ENCODE measurements around the gene KIF25. TPM values are rescaled to one million over a fixed set of nuclear protein-coding genes. Genes with fewer than 3 reads are reported as not detected.

The KIF25 gene
- total and polyA plus RNA-seq, 2 donors, result 0.80 to 1.5 TPM

DNA sequence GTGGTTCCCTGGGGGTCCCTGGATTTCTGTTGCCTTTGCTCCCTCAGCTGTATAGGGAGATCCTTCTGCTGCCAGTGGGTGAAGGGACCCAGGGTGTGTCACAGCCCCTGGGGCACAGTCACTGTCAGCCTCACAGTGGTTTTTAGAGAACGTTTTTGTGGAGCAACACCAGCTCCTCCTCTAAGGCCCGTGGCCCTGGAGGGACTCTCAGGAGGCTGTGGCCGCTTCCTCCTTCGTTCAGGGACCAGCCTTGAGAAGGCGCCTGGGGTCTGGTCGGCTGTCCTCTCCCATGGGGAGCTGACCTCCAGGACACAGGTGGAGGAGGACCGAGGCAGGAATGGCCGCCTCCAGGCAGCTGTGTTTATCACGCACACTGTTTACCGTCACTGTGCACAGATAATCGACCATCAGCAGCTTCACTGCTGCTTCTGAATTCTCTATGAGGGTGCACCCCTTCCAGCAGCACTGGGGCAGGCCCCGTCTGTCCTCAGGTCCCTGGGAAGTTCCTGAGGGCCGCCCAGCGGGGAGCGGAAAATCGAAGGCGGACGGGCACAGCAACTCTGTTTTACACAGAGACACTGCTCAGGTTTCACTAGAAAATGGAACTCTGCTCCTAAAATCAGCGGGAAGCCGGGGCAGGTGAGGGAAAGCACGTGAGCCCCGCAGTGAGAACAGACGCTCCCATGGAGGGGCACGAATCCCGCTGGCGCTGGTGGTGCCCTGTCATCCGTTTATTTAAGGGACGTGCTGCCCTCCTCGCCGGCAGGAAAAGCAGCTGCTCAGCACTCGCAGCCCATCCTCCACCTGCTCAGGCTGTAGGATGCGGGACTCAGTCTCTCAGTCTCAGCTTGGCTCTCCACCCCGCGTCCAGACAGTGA, 92.0 kb downstream of the KIF25 start:
- Histone ChIP-seq H3K36me3 (ENCODE audit: control insufficient read depth in 2 of 2, insufficient read depth in 2 of 2, low read length in 1 of 2) (no peaks in the 10 kb centered on the region), H3K4me1 (ENCODE audit: control insufficient read depth in 2 of 2, insufficient read depth in 2 of 2, low read length in 2 of 2) (no peaks in the 10 kb centered on the region), H3K4me3 (ENCODE audit: low read length in 2 of 2) (no peak overlapping the region), H3K27ac (ENCODE audit: low read depth in 1 of 2, low read length in 1 of 2) (no peak overlapping the region), H3K9me3 (ENCODE audit: control insufficient read depth in 2 of 2, insufficient read depth in 1 of 2, low read length in 1 of 2) (peaks cover 0 to 9% of the 10 kb centered on the region in 2 donors), H3K27me3 (ENCODE audit: control insufficient read depth in 2 of 2, insufficient read depth in 1 of 2, low read length in 1 of 2) (no peaks in the 10 kb centered on the region)
- 84% methylated on average over 34 of the region's 34 CpGs for WGBS
- no peak for DNase-seq (ENCODE audit: low read depth in 6 of 9, low spot score in 9 of 9)

DNA sequence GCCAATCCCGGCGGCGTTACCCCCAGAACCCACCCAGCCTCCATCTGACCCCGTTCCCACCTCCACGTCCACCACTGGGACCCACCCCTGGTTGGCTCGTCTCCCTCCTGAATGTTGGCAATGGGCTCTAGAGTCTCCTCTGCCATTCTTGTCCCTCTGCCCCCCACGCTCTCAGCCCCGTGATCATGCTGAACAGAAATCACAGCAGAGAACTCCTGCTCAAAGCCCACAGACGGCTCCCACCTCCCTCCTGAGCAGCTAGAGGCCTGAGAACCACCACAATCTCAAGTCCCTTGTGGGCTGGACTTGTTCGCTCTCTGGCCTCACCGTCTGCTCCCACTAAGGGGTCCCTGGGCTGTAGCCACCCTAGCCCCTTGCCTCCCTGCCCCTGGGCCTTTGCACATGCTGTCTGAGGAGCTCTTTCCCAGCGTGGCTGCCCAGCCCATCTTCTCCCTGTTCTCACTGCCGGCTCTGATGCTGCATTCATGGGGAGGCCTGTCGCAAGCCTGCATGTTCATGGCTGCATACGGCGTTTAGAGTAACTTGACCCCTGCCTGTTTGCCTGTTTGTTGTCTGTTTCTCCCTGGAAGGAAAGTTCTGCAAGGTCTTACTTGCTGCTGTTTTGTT, 92.7 kb downstream of the KIF25 start:
- WGBS, result 75% methylated on average over 16 of the region's 16 CpGs
- H3K27me3 ChIP-seq (ENCODE audit: control insufficient read depth in 2 of 2, insufficient read depth in 1 of 2, low read length in 1 of 2), result no peaks in the 10 kb centered on the region
- no peaks in the 10 kb centered on the region for H3K4me1 ChIP-seq (ENCODE audit: control insufficient read depth in 2 of 2, insufficient read depth in 2 of 2, low read length in 2 of 2)
- no peak overlapping the region for H3K4me3 ChIP-seq (ENCODE audit: low read length in 2 of 2)
- no peak for DNase-seq (ENCODE audit: low read depth in 6 of 9, low spot score in 9 of 9)
- H3K9me3 ChIP-seq (ENCODE audit: control insufficient read depth in 2 of 2, insufficient read depth in 1 of 2, low read length in 1 of 2), result peaks cover 0 to 9% of the 10 kb centered on the region in 2 donors
- no peaks in the 10 kb centered on the region for H3K36me3 ChIP-seq (ENCODE audit: control insufficient read depth in 2 of 2, insufficient read depth in 2 of 2, low read length in 1 of 2)
- no peak overlapping the region for H3K27ac ChIP-seq (ENCODE audit: low read depth in 1 of 2, low read length in 1 of 2)

DNA sequence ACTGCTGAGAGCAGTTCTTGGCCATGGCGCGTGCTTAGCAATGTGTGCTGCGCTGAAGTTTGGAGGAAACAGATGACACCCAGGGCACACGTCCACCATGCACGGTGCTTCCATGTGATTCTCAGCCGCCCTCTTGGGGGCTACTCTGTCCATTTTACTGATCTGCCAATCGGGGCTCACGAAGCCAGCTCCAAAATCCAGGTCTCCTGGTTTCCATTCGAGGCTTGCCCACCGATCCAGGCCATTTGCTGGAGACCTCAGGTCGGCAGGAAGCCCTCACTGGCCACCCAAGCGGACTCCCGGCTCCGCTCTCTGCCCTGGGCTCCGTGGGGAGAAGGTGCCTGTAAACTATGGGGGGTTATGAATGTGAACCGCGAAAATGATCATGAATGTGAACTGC, 93.2 kb downstream of the KIF25 start:
- H3K27me3 ChIP-seq (ENCODE audit: control insufficient read depth in 2 of 2, insufficient read depth in 1 of 2, low read length in 1 of 2), result no peaks in the 10 kb centered on the region
- WGBS, result 88% methylated on average over 17 of the region's 17 CpGs
- H3K4me3 ChIP-seq (ENCODE audit: low read length in 2 of 2), result no peak overlapping the region
- peaks cover 0 to 9% of the 10 kb centered on the region in 2 donors for H3K9me3 ChIP-seq (ENCODE audit: control insufficient read depth in 2 of 2, insufficient read depth in 1 of 2, low read length in 1 of 2)
- no peaks in the 10 kb centered on the region for H3K36me3 ChIP-seq (ENCODE audit: control insufficient read depth in 2 of 2, insufficient read depth in 2 of 2, low read length in 1 of 2)
- DNase-seq (ENCODE audit: low read depth in 6 of 9, low spot score in 9 of 9), result no peak
- H3K27ac ChIP-seq (ENCODE audit: low read depth in 1 of 2, low read length in 1 of 2), result no peak overlapping the region
- H3K4me1 ChIP-seq (ENCODE audit: control insufficient read depth in 2 of 2, insufficient read depth in 2 of 2, low read length in 2 of 2), result no peaks in the 10 kb centered on the region

DNA sequence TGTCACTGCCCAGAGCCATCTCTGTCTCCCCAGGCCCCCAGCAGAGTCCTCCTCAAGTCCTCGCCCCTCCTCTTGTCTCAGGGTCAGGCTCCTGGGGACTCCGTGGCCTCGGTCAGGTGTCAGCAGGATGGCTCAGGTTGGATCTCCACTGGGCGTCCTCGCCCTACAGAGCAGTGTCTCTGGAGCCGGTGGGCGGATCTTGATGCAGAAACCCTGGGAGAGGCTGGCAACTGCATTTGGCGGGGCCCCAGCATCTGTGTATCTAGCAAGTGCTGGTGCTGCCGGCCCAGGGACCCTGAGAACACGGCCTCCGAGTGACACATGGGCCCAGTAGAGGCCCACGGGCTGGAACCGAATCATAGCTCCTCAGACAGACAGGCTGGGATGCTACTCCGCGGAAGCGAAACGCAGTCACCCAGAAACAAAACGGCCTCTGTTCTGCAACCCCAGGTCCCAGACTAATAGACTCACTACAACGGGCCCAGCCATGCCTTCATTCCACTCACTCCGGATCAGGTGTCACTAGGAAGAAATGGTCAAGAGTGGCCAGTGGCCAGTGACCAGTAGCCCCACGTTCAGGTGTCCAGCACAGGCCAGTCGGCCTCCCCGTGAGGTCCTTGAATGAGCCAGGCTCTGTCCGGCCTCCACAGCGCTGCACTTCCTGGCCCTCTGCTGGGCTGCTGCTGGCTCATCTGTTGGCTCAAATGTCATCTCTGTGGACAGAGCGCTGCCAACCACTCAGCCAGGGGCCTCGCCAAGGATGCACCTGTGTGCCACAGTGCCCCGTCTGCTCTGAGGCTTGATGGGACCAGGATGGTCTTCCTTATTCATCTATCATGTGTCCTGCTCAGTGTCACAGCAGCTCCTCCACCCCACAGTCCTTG, 94.2 kb downstream of the KIF25 start:
- Histone ChIP-seq H3K36me3 (ENCODE audit: control insufficient read depth in 2 of 2, insufficient read depth in 2 of 2, low read length in 1 of 2) (no peaks in the 10 kb centered on the region), H3K4me3 (ENCODE audit: low read length in 2 of 2) (no peak overlapping the region), H3K27me3 (ENCODE audit: control insufficient read depth in 2 of 2, insufficient read depth in 1 of 2, low read length in 1 of 2) (no peaks in the 10 kb centered on the region), H3K9me3 (ENCODE audit: control insufficient read depth in 2 of 2, insufficient read depth in 1 of 2, low read length in 1 of 2) (peaks cover 0 to 9% of the 10 kb centered on the region in 2 donors), H3K4me1 (ENCODE audit: control insufficient read depth in 2 of 2, insufficient read depth in 2 of 2, low read length in 2 of 2) (no peaks in the 10 kb centered on the region), H3K27ac (ENCODE audit: low read depth in 1 of 2, low read length in 1 of 2) (no peak overlapping the region)
- DNase-seq (ENCODE audit: low read depth in 6 of 9, low spot score in 9 of 9), result no peak
- WGBS, result 92% methylated on average over 28 of the region's 28 CpGs

DNA sequence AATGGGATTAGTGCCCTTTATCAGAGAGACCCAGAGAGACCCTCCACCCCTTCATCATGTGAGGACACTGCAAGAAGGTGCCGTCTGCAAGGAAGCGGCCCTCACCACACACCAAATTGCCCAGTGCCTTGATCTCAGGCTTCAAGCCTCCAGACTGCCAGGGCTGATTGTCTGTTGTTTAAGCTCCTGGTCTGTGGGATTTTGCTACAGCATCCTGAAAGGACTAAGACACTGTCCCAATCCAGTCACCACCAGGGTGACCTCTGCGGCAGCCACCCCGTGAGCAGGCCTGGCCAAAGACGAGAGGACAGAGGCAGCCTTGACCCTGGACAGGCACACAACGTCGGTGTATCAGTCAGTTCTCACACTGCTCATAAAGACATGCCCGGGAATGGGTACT, 95.1 kb downstream of the KIF25 start:
- Histone ChIP-seq H3K9me3 (ENCODE audit: control insufficient read depth in 2 of 2, insufficient read depth in 1 of 2, low read length in 1 of 2) (peaks cover 0 to 9% of the 10 kb centered on the region in 2 donors), H3K36me3 (ENCODE audit: control insufficient read depth in 2 of 2, insufficient read depth in 2 of 2, low read length in 1 of 2) (no peaks in the 10 kb centered on the region), H3K27me3 (ENCODE audit: control insufficient read depth in 2 of 2, insufficient read depth in 1 of 2, low read length in 1 of 2) (no peaks in the 10 kb centered on the region), H3K4me1 (ENCODE audit: control insufficient read depth in 2 of 2, insufficient read depth in 2 of 2, low read length in 2 of 2) (no peaks in the 10 kb centered on the region), H3K27ac (ENCODE audit: low read depth in 1 of 2, low read length in 1 of 2) (no peak overlapping the region), H3K4me3 (ENCODE audit: low read length in 2 of 2) (no peak overlapping the region)
- WGBS, result 83% methylated on average over 8 of the region's 8 CpGs
- no peak for DNase-seq (ENCODE audit: low read depth in 6 of 9, low spot score in 9 of 9)

DNA sequence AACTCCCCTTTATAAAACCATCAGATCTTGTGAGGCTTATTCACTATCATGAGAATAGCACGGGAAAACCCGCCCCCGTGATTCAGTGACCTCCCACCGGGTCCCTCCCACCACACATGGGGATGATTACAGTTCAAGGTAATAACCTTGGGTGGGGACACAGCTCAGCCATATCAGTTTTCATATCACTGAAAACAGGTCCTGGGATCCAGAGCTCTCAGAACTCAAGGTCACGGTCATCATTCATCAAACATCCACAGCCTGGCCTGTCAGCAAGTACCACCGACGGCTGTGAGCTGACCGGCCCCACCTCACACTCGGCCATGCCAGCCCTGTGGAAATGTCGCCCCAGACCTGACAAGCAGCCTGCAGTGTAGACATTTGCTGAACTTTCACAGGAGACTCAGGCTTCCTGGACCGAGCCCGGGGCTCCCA, 95.6 kb downstream of the KIF25 start:
- no peak for DNase-seq (ENCODE audit: low read depth in 6 of 9, low spot score in 9 of 9)
- Histone ChIP-seq H3K27ac (ENCODE audit: low read depth in 1 of 2, low read length in 1 of 2) (no peak overlapping the region), H3K4me3 (ENCODE audit: low read length in 2 of 2) (no peak overlapping the region), H3K4me1 (ENCODE audit: control insufficient read depth in 2 of 2, insufficient read depth in 2 of 2, low read length in 2 of 2) (no peaks in the 10 kb centered on the region), H3K36me3 (ENCODE audit: control insufficient read depth in 2 of 2, insufficient read depth in 2 of 2, low read length in 1 of 2) (no peaks in the 10 kb centered on the region), H3K9me3 (ENCODE audit: control insufficient read depth in 2 of 2, insufficient read depth in 1 of 2, low read length in 1 of 2) (peaks cover 0 to 9% of the 10 kb centered on the region in 2 donors), H3K27me3 (ENCODE audit: control insufficient read depth in 2 of 2, insufficient read depth in 1 of 2, low read length in 1 of 2) (no peaks in the 10 kb centered on the region)
- 94% methylated on average over 12 of the region's 12 CpGs for WGBS

DNA sequence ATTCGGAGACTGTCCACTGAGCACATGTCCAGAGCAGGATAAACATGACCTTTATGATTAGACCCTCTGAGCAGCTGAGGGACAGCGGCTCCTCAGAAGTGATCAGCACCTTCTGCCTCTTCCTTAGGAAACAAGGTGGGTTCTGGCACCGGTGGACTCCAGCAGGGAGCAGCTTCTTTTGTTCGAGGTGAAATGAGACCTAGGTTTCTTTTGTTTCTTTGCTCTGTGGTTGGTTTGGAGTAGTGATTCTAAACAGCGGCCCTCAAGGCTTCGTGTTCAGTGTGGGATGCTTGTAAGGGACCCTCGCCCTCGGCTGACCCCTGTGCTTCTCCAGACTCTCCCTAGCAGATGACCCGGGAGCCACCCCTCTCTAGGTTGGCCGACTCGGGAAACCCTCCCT, 96.2 kb downstream of the KIF25 start:
- Histone ChIP-seq H3K4me3 (ENCODE audit: low read length in 2 of 2) (no peak overlapping the region), H3K27me3 (ENCODE audit: control insufficient read depth in 2 of 2, insufficient read depth in 1 of 2, low read length in 1 of 2) (no peaks in the 10 kb centered on the region), H3K9me3 (ENCODE audit: control insufficient read depth in 2 of 2, insufficient read depth in 1 of 2, low read length in 1 of 2) (peaks cover 0 to 9% of the 10 kb centered on the region in 2 donors), H3K27ac (ENCODE audit: low read depth in 1 of 2, low read length in 1 of 2) (no peak overlapping the region), H3K4me1 (ENCODE audit: control insufficient read depth in 2 of 2, insufficient read depth in 2 of 2, low read length in 2 of 2) (no peaks in the 10 kb centered on the region), H3K36me3 (ENCODE audit: control insufficient read depth in 2 of 2, insufficient read depth in 2 of 2, low read length in 1 of 2) (no peaks in the 10 kb centered on the region)
- DNase-seq (ENCODE audit: low read depth in 6 of 9, low spot score in 9 of 9), result no peak
- 97% methylated on average over 11 of the region's 11 CpGs for WGBS
